ENCODE results near the gene MXRA8.
A peak's percentile ranks its signal among the peaks of the same experiment; 100 is the strongest.

GRCh38 chr1:1324524-1325287 lies 33.6 kb downstream of the MXRA8 start, which contains the start of the genes CPTP and INTS11:
- TF ChIP-seq POLR2AphosphoS5 (IDR thresholded peaks at IDR 0.05; ENCODE audit: low read depth, low read length) (0 out of 2 replicates have a peak, but pooled peaks have one; percentile 59), POLR2A (IDR thresholded peaks at IDR 0.05; ENCODE audit: low read depth, low read length) (peak; percentile 60), TAF1 (IDR thresholded peaks at IDR 0.05; ENCODE audit: low read depth, low read length) (peak; percentile 33; the same call in 1 of the 2 replicates)
